ENCODE results near the gene GALNT18.

GALNT18 gene

DNA sequence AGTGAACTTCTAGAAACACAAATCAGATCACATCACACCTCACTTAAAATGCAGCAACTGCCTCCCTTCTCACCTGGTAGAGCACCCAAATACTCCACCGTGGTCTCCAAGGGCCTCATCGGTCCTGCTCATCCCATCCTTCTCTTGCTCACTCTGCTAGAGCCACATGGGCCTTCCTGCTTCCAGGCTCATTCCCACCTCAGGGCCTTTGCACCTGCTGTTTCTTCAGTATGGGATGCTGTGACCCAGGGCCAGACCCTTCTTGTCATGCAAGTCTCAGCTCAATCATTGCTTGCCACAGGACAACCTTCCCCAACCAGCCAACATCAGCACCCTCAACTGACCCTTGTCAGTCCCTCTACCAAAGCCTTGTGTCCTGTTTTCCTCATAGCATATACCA is 124.9 kb downstream of the GALNT18 start:
- POLR2A ChIA-PET = no interaction called here
- TF ChIP-seq, protein P1, sequence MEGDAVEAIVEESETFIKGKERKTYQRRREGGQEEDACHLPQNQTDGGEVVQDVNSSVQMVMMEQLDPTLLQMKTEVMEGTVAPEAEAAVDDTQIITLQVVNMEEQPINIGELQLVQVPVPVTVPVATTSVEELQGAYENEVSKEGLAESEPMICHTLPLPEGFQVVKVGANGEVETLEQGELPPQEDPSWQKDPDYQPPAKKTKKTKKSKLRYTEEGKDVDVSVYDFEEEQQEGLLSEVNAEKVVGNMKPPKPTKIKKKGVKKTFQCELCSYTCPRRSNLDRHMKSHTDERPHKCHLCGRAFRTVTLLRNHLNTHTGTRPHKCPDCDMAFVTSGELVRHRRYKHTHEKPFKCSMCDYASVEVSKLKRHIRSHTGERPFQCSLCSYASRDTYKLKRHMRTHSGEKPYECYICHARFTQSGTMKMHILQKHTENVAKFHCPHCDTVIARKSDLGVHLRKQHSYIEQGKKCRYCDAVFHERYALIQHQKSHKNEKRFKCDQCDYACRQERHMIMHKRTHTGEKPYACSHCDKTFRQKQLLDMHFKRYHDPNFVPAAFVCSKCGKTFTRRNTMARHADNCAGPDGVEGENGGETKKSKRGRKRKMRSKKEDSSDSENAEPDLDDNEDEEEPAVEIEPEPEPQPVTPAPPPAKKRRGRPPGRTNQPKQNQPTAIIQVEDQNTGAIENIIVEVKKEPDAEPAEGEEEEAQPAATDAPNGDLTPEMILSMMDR (IDR thresholded peaks at IDR 0.05; ENCODE audit: control extremely low read depth, extremely low read depth, low read depth, missing control alignments) = no peak
- no peak for DNase-seq (ENCODE audit: extremely low spot score)
- CTCF ChIA-PET = interaction anchor here (1.0 to 1.7 kb wide), 3 partner anchors 9 to 17 kb away, joined by 3 to 5 read pairs (median 3); no protein-coding TSS in a partner anchor

DNA sequence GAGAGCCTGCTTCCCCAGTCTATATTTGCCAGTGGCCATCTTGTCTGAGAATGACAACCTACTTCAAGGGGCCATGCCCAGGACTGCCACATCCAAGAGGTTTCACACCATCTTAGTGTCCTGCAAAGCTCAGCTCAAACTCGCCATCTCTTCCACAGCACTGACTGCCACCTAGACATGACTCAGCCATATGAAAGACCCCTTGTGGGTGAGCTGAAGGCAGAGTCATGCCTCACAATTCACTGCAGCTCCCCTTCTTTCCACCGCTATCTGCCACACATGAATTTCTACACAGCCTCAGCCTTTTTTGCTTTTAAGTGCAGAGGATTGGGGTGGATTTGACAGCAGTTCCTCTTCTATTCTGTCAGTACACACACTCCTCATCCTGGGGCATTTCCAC is 127.5 kb downstream of the GALNT18 start:
- TF ChIP-seq, protein P1 (IDR thresholded peaks at IDR 0.05; ENCODE audit: control extremely low read depth, extremely low read depth, low read depth, missing control alignments) = no peak
- POLR2A ChIA-PET = no interaction called here
- CTCF ChIA-PET = interaction anchor here (1.5 kb wide), 1 partner anchor 13 kb away, joined by 4 read pairs; no protein-coding TSS in a partner anchor
- no peak for DNase-seq (ENCODE audit: extremely low spot score)

DNA sequence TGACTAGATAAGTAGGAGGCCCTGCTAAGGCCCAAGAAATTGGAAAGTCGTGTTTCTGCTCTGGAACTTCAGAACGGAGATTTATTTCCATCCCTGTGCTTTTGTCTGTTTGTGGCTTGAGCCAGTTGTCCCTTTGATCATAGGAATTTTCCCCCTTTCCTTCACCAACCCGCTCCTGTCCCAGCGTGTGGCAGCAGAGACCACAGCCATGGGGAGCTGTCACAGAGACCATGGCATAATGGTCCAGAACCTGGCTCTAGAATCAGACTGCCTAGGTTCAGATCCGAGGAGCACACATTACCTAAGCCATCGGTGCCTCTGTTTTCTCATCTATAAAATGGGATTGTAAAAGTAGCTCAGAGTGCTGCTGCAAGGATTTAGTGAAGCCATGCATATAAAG is 128.1 kb downstream of the GALNT18 start:
- ChIA-PET CTCF (interaction anchor here (1.5 to 2.2 kb wide), 2 partner anchors 11 to 13 kb away, joined by 4 to 7 read pairs; no protein-coding TSS in a partner anchor), POLR2A (interaction anchor here (0.7 kb wide), 1 partner anchor 636 kb away, joined by 6 read pairs; no protein-coding TSS in a partner anchor)
- TF ChIP-seq, protein P1 (IDR thresholded peaks at IDR 0.05; ENCODE audit: control extremely low read depth, extremely low read depth, low read depth, missing control alignments) = no peak
- no peak for DNase-seq (ENCODE audit: extremely low spot score)

DNA sequence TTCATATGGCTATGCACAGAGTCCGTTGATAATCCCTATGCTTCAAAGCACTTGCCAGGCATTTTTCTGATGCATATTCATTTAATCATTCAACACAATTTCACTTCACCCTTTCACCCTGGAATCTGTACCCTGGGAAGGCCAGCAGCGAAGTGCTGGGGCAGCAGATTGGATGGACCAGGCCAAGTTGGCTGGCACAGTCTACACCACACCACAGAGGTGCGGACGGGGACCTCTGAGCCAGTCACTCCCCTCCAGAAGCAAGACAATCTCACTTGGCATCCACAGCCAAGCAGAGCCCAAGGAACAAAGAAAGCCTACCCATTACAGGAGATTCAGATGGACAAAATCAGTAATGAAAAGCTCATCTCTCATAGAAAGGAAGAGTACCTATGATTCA is 130.2 kb downstream of the GALNT18 start:
- ChIA-PET POLR2A (no interaction called here), CTCF (no interaction called here)
- TF ChIP-seq, protein P1 (IDR thresholded peaks at IDR 0.05; ENCODE audit: control extremely low read depth, extremely low read depth, low read depth, missing control alignments) = no peak
- DNase-seq (ENCODE audit: extremely low spot score) = no peak

DNA sequence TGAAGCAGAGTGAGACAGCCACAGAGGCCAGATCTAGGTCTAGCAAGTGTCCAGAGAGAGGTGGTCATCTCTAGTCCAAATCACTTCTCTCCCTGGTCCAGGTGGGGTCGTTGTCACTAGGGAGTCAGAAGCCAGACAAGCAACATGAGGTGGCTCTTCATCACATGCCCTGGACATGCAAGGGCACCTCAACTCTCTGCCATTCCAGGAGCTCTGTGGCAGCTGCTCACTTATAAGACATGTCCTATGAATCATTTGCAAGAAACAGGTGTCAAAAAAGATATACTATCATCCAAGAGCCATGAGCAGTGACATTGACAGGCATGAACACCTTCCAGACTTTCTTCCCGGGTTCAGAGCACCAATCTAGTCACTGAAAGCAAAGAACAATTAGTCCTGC is 130.8 kb downstream of the GALNT18 start:
- POLR2A ChIA-PET = no interaction called here
- CTCF ChIA-PET = no interaction called here
- no peak for DNase-seq (ENCODE audit: extremely low spot score)
- TF ChIP-seq, protein P1 (IDR thresholded peaks at IDR 0.05; ENCODE audit: control extremely low read depth, extremely low read depth, low read depth, missing control alignments) = no peak

DNA sequence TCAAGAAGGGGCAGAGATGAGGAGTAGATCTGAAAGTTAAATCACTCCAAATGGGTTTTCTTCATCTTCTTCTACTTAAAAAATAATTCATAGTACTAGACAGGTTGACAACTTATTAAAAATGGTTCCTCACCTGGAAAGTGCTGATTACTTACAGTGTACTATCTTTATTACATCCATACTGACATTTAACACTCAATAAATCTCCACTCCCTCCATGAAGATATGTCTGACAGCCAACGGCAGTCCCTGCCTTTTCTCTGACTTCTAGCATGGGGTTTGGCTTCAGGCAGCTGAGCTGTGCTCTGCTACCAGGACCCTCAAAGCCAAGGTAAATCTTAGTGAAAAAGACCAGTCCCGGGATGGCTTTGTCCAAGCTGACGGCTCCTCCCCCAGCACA is 135.4 kb downstream of the GALNT18 start:
- CTCF ChIA-PET = interaction anchor here (1.4 kb wide), 1 partner anchor 53 kb away, joined by 3 read pairs; no protein-coding TSS in a partner anchor
- POLR2A ChIA-PET = no interaction called here
- DNase-seq (ENCODE audit: extremely low spot score) = no peak
- TF ChIP-seq, protein P1 (IDR thresholded peaks at IDR 0.05; ENCODE audit: control extremely low read depth, extremely low read depth, low read depth, missing control alignments) = no peak
